Choroid plexus epithelial cell (primary cell): ENCODE data around the gene FBXO36.

Experiments
- DNase-seq: peaks from one replicate; pipeline ENCODE4 v3.0.0-alpha.2; 2010; ENCODE audit warnings: low read depth
- H3K4me3 ChIP-seq: 2 replicates; pipeline ENCODE4 v1.5.1; 2011; ENCODE audit warnings: low read depth, mild to moderate bottlenecking, control low read depth, low read length, moderate library complexity
- TF ChIP-seq, protein P1 (sequence below): conservative IDR thresholded peaks from 2 replicates; pipeline ENCODE4 v1.5.1; 2011; ENCODE audit warnings: low read depth, mild to moderate bottlenecking, control low read depth, inconsistent platforms, low read length, moderate library complexity

FBXO36 gene

DNA sequence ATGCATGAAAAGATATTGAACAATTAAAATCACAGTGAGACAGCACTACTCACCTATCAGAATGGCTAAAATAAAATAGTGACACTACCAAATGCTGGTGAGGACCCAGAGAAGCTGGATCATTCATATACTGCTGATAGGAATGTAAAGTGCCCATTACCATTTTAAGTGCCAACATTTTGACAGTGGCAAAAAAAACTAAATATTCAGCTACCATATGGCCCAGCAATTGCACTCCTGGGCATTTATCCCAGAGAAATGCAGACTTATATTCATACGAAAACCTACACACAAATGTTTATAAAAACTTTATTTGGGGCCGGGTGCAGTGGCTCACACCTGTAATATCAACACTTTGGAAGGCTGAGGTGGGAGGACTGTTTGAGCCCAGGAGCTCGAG, 47.6 kb downstream of the FBXO36 start:
- H3K4me3 ChIP-seq, result no peak overlapping the region
- no peak for DNase-seq
- TF ChIP-seq, protein P1, sequence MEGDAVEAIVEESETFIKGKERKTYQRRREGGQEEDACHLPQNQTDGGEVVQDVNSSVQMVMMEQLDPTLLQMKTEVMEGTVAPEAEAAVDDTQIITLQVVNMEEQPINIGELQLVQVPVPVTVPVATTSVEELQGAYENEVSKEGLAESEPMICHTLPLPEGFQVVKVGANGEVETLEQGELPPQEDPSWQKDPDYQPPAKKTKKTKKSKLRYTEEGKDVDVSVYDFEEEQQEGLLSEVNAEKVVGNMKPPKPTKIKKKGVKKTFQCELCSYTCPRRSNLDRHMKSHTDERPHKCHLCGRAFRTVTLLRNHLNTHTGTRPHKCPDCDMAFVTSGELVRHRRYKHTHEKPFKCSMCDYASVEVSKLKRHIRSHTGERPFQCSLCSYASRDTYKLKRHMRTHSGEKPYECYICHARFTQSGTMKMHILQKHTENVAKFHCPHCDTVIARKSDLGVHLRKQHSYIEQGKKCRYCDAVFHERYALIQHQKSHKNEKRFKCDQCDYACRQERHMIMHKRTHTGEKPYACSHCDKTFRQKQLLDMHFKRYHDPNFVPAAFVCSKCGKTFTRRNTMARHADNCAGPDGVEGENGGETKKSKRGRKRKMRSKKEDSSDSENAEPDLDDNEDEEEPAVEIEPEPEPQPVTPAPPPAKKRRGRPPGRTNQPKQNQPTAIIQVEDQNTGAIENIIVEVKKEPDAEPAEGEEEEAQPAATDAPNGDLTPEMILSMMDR, result no peak

GRCh38 chr2:229970406-229970805, 48.1 kb downstream of the FBXO36 start:
- H3K4me3 ChIP-seq, result no peak overlapping the region
- no peak for DNase-seq
- TF ChIP-seq, protein P1, result no peak

DNA sequence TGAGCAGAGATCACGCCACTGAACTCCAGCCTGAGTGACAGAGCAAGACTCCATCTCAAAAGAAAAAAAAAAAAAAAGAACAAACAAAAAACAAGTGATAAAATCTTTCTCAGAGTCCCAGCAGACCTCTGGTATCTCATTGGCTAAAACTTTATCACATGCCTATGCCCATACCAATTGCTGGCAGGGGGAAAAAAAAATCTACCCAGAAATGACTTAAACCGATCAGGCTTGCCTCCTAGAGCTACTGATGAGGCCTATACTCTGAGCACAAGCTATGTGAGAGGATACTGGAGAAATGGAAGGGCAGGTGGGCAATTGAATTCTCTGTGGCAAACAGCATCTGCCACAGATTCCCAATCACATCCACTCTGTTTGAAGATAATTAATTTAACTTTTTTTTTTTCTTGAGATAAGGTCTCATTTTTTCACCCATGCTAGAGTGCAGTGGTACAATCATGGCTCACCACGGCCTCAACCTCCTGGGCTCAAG, 49.0 kb downstream of the FBXO36 start:
- no peak overlapping the region for H3K4me3 ChIP-seq
- DNase-seq, result no peak
- TF ChIP-seq, protein P1, result no peak

DNA sequence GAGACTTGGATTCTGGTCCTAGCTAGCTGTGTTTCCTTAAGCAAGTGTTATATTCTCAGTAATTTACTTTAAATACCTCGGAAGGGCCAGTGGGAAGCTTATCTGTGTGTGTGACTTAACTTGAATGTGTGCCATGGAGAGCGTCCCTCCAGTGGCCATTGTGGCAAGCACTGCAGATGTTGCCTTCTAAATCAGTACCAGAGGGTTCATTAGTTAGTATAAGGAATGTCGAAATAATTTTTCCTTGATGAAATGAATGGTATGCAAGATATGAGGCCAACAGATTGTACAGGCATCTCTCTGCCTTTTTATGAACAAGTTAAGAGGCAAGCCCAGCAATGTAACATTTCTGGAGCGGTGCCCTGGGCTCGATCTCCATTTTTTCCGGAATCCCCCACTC, 52.0 kb downstream of the FBXO36 start:
- no peak overlapping the region for H3K4me3 ChIP-seq
- peak; percentile 83 for DNase-seq
- TF ChIP-seq, protein P1, result peak; percentile 48

DNA sequence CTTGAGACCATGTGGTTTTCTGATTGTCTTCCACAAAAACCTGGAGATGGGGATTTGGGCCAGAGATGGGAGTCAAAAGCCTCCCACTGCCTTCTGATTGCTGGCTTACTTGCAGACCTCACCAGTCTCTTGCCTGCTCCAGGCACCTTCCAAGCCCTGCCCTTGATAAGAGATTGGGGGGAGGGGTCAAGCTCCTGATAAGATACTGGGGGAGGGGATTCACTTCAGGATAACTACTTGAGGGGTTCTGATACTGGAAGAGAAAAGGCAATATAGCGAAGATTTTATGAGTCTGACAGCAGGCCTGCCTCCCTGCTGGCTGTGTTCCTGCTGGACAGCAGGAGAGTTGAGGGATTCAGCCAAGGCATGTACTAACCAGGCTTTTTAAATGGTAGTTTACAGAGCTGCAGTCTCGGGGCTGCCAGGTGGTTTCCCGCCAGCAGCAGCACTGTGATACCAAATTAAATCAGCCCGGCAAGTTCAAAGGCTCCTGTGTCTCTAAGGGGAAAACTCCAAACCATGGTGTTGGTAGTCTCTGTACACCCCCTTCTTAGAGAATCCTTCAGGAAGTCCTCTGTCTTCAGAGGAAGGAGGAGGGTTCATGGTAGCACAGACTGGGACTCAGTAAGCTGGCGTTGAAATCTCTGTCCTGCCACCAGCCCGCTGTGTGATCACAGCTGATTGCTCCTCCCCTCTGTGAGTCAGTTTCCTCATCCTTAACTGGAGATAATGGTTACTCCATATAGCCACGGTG, 58.3 kb downstream of the FBXO36 start:
- peak overlapping the region; percentile 18 for H3K4me3 ChIP-seq
- peak; percentile 83 for DNase-seq

GRCh38 chr2:229993236-229993635, 70.9 kb downstream of the FBXO36 start:
- TF ChIP-seq, protein P1, result no peak
- no peak overlapping the region for H3K4me3 ChIP-seq
- no peak for DNase-seq

More for the DNA sequence above, 58.3 kb downstream of the FBXO36 start:
- TF ChIP-seq, protein P1, result no peak

DNA sequence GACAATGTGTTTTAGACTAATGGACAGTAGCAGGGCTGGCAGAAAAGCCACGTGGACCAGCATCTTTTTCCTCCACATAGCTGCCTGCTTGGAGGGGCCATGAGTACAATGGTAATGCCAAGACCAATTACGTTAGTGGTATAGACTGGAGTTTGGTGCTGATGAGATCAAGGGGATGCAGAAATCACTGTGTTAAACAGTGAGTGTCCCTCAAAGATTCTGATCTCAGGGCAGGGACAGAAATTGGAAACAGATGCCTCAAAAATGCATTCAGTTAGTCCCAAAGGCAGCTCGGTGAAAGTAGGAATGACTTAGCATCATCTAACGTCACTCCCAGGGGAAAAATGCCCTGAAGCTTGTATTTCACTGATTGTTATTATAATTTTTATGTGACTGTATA, 74.0 kb downstream of the FBXO36 start:
- no peak for DNase-seq
- no peak overlapping the region for H3K4me3 ChIP-seq
- TF ChIP-seq, protein P1, result no peak
